Embryonic facial prominence (tissue), 1 donor: ENCODE results near the gene GLRX2.

ENCODE experiments used
- DNase-seq: peaks from one replicate; pipeline ENCODE4 v3.0.0-alpha.2; 2016; ENCODE audit errors: extremely low spot score

Gene GLRX2

GRCh38 chr1:193111641-193112090 is 6.5 kb upstream of the GLRX2 start:
- no peak for DNase-seq

GRCh38 chr1:193110864-193111263 is 5.7 kb upstream of the GLRX2 start:
- DNase-seq: no peak

- DNase-seq: no peak
Observed at GRCh38 chr1:193110246-193110645, 5.0 kb upstream of the GLRX2 start.

- no peak for DNase-seq
Observed at GRCh38 chr1:193109619-193110018, 4.4 kb upstream of the GLRX2 start.

- DNase-seq: no peak
Observed at GRCh38 chr1:193108471-193108870, 3.3 kb upstream of the GLRX2 start.

- no peak for DNase-seq
Observed at GRCh38 chr1:193105821-193106177, 585 bp upstream of the GLRX2 start.

- no peak for DNase-seq
Observed at GRCh38 chr1:193104502-193104906, 710 bp downstream of the GLRX2 start.

GRCh38 chr1:193103759-193104501 is 1.3 kb downstream of the GLRX2 start:
- no peak for DNase-seq

GRCh38 chr1:193102662-193103061 is 2.6 kb downstream of the GLRX2 start:
- no peak for DNase-seq

GRCh38 chr1:193094112-193094511 is 11.1 kb downstream of the GLRX2 start:
- no peak for DNase-seq

- no peak for DNase-seq
Observed at GRCh38 chr1:193090865-193091264, 14.3 kb downstream of the GLRX2 start.

- no peak for DNase-seq
Observed at GRCh38 chr1:193087893-193088292, 17.3 kb downstream of the GLRX2 start.

GRCh38 chr1:193086342-193086741 is 18.9 kb downstream of the GLRX2 start:
- no peak for DNase-seq

- no peak for DNase-seq
Observed at GRCh38 chr1:193085263-193085662, 20.0 kb downstream of the GLRX2 start.

- no peak for DNase-seq
Observed at GRCh38 chr1:193083365-193084088, 21.7 kb downstream of the GLRX2 start.

- no peak for DNase-seq
Observed at GRCh38 chr1:193079187-193079586, 26.0 kb downstream of the GLRX2 start.

GRCh38 chr1:193077991-193078390 is 27.2 kb downstream of the GLRX2 start:
- DNase-seq: no peak

GRCh38 chr1:193070942-193071341 is 34.3 kb downstream of the GLRX2 start:
- DNase-seq: no peak

- DNase-seq: no peak
Observed at GRCh38 chr1:193070386-193070753, 34.8 kb downstream of the GLRX2 start.

GRCh38 chr1:193069748-193070385 is 35.3 kb downstream of the GLRX2 start:
- no peak for DNase-seq

GRCh38 chr1:193068013-193068412 is 37.2 kb downstream of the GLRX2 start:
- DNase-seq: no peak

- DNase-seq: no peak
Observed at GRCh38 chr1:193066606-193067005, 38.6 kb downstream of the GLRX2 start.

- DNase-seq: no peak
Observed at GRCh38 chr1:193065954-193066353, 39.3 kb downstream of the GLRX2 start.
